ENCODE data around the gene AGAP1.

AGAP1 gene

GRCh38 chr2:235492850-235493344, 946 bp upstream of the AGAP1 start:
- DNase-seq: no peak

DNA sequence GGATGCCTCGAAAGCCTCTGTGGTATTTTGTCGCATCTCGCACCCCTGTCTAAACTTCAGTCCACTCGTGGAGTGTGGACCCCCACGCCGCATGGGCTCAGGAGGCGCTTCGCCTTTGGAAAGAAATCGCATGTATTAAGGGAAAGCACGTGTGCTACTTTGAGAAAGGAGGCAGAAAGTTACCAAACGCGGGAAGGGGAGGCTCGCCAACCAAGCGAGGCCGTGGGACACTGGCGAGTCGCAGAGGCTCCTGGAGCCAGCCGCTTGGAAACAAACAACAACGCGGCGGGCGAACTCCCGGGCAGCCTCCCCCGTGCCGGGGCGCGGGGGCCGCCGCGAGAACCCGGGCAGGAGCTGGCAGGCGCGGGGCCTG, 455 bp upstream of the AGAP1 start:
- DNase-seq: no peak

DNA sequence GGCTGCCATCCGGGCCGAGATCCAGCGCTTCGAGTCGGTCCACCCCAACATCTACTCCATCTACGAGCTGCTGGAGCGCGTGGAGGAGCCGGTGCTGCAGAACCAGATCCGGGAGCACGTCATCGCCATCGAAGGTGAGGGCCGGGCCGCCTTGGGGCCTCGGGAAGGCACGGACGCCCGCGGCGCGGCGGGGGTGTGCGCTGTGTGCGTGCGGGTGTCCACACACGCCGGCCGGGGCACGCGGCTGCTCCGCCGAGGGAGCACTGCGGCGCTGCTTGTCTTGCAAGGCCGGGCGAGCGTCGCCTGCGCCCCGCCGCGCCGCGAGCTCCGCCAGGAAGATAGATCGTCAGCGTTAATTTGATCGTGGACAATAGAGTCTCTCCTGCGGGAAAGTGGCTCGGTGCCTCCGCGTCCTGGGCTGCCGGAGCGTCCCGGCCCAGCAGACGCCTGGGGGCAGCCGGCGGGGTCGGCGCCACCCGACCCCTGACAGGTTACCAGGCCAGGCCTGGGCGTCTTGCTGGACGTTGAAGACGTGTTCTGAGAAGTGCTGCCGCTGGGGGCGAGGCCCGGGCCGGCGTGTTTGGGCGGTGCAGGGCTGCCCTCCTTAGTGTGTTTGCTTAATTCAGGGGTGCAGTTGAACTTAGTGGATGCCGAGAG, 1.0 kb downstream of the AGAP1 start:
- no peak for DNase-seq

- no peak for DNase-seq
These were observed 1.8 kb downstream of the AGAP1 start for GRCh38 chr2:235495373-235496238.

GRCh38 chr2:235496239-235496621, 2.4 kb downstream of the AGAP1 start:
- DNase-seq: peak; percentile 17

DNA sequence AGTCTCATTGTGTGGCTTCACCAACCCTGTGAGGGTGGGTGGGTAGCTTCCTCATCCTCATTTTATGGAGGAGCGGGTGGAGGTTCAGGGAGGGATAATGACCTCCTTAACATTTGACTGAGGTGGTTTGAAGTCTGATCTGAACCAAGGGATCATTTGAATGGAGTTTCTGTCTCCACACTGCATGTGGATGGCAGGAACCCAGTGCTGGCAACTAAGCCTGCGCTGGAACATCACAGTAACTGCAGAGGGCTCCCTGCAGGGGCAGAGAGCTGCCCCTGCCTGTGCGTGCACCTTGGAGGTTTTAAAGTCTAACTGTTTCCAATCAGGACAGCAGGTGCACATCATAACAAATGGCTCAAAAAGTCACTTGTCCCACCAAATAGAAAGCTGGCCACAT, 3.3 kb downstream of the AGAP1 start:
- DNase-seq: no peak

DNA sequence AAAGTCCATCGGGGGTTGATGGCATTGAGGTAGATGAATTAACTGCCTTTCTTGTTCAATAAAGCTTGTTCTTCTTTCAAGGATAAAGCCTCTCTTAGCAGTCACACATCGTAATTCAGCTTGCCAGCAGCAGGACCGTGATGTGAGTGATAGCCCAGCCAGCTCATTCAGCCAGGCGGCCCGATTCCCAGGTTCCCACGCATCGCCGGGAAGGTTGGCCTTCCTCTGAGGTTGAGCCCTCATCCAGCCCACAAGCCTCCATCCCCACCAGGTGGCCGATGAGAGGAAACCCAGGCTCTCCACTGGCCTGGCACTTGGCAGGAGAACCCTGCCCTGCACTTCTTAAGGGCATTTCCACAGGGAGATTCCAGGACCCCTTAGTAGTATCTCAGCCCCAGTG, 4.7 kb downstream of the AGAP1 start:
- peak; percentile 22 for DNase-seq

GRCh38 chr2:235498946-235499812, 5.3 kb downstream of the AGAP1 start:
- DNase-seq: no peak

DNA sequence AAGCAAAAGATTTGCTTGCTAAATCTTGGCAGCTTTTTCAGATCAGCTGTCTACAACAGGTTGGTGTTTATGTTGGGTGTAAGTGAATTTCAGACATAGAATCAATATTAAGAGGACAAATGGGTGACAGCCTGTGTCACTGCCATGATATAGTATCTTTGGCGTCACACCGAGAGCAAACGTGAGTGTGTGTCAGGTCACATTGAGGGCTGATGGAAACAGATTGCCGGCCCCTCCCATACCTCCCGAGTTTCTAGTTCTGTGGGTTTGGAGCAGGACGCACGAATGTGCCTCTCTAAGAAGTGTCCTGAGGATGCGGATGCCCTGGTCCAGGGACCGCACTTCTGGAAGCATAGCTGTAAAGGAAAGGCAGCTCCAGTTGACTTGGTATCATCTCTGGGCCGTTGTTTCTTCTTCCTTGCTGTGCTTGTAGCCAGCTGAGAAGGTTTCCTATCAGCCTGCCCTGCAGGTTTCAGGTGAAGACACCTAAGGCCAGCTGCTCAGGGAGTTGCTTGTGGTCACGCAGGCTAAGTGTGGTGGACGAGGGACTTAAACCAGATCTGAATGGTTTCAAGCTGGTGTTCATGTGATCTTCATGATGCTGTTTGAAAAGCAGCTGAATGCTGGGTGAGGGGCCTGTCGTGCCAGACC, 6.4 kb downstream of the AGAP1 start:
- DNase-seq: no peak

GRCh38 chr2:235500761-235501672, 7.2 kb downstream of the AGAP1 start:
- DNase-seq: peak; percentile 59

DNA sequence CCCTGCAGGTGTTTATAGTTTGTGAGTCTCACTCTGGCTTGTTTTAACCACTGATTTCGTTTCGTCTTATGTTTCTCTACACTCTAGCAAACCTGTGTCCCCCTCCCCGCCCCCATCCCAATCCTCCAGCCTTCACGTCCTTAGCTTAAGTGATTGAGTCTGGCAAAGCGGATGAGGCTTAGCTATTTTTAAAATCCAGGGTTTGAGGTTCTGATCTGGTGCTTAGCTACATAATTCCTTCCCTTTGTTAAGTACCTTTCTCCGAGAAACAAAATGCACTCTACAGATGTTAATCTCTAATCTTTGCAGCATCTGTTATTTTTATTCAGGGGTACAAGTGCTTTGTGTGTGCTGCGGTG, 7.8 kb downstream of the AGAP1 start:
- no peak for DNase-seq

- DNase-seq: no peak
These were observed 8.5 kb downstream of the AGAP1 start for GRCh38 chr2:235502336-235502735.

- DNase-seq: no peak
These were observed 10.8 kb downstream of the AGAP1 start for GRCh38 chr2:235504441-235505180.

- DNase-seq: no peak
These were observed 11.4 kb downstream of the AGAP1 start for GRCh38 chr2:235505181-235505741.

GRCh38 chr2:235506291-235506996, 12.6 kb downstream of the AGAP1 start:
- DNase-seq: no peak

DNA sequence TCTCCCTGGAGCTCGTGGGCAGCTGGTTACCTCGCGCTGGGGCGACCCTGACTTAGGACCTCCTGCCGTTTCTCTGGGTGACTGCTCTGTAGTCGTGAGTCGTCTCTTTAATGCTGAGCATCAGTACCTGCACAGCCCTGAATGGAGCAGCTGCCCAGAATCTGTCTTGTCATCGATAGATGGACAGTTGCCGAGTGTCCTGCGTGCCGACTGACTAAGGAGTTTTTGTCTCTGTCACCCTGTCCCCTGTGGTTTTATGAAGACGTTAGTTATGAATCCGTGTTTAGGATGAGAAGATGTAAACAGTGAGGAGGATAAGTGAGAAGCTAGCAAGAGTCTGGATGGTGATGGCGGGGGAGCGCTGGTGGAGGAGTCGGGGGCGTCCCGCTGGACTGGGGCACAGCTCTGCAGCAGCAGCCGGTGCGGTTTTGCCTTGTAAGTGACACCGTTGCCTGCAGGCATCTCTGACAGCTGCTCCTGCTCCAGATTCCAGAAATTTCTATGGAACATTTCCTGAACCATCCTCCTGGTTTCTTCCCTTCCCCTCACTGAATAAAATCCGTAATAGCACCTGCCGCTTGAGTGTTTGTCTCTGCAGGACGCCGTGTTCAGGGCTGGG, 13.3 kb downstream of the AGAP1 start:
- no peak for DNase-seq

- DNase-seq: no peak
These were observed 14.1 kb downstream of the AGAP1 start for GRCh38 chr2:235507928-235508327.

- no peak for DNase-seq
These were observed 14.7 kb downstream of the AGAP1 start for GRCh38 chr2:235508371-235509160.

- no peak for DNase-seq
These were observed 16.5 kb downstream of the AGAP1 start for GRCh38 chr2:235510318-235510717.

Data from kidney glomerular epithelial cell (primary cell).